MM.1S (cell line): Measurements from ENCODE around the gene DHX35.

Experiments
- EZH2 ChIP-seq: fragments of 300-600 bp; sonication (generic); optimal IDR thresholded peaks from 2 replicates; pipeline ENCODE3; 2017; ENCODE audit warnings: low read depth, mild to moderate bottlenecking, antibody characterized with exemption, low read length, mixed read lengths
- EZH2phosphoT487 ChIP-seq: fragments of 300-600 bp; sonication (generic); IDR thresholded peaks from 2 replicates; pipeline ENCODE4 v1.6.1; 2018; ENCODE audit warnings: antibody characterized with exemption, low read length

GRCh38 chr20:38975539-38976120 is 13.5 kb downstream of the DHX35 start:
- no peak for TF ChIP-seq EZH2phosphoT487
- no peak for TF ChIP-seq EZH2
